ENCODE results near the gene HLA-B. TPM values are rescaled to one million over a fixed set of nuclear protein-coding genes. Genes with fewer than 3 reads are reported as not detected.
A peak's percentile ranks its signal among the peaks of the same experiment; 100 is the strongest.

Gene HLA-B
- total RNA-seq, 3 donors from 2014 or later = 1,294 to 6,470 (median 3,045) TPM

DNA sequence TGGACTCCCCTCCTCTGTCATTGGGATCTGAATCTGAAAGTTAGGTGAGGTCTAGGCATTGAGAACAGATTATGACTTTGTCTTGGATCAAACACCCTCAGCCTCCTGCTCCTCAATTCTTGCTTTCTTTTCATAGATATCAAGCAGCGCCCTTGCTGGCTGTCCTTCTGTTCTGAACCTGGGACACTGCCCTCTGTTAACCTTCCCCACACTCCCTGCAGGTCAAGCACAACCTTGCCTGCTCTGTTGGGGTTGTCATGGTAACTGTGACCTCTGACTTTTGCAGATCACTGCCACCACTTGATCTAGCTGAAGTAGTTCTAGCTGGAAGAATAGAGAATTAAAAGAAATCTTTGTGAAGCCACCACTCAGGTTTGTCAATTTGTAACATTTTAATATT, 30.0 kb upstream of the HLA-B start:
- ATAC-seq = no peak
- intact Hi-C loops (cut with DNase I, micrococcal nuclease) = no loop called here

DNA sequence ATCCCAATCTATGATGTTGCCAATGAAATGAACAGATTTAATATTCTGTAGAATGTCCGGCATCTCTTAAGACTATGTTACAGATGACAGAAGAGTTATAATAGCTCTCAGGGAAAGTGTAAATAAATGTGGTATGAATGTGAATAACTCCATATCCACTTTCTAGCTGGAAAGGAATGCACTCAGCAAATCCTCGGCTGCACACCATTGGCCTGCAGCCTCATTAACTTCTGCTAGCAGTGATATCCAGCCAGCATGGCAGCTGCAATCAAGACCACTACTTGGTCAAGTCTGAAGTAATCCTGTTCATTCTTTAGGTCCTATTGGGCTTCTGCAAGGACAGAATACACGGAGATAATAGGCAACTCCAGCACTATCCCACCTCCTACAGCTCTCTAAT, 29.1 kb upstream of the HLA-B start:
- DNase-seq (no peak), ATAC-seq (no peak)
- Histone ChIP-seq H3K4me3 (no peak overlapping the region), H3K4me1 (ENCODE audit: low read depth) (no peaks in the 10 kb centered on the region), H3K36me3 (ENCODE audit: low read depth) (no peaks in the 10 kb centered on the region), H3K9me3 (no peaks in the 10 kb centered on the region)
- intact Hi-C loops (cut with DNase I, micrococcal nuclease) = no loop called here
- TF ChIP-seq, protein P1, sequence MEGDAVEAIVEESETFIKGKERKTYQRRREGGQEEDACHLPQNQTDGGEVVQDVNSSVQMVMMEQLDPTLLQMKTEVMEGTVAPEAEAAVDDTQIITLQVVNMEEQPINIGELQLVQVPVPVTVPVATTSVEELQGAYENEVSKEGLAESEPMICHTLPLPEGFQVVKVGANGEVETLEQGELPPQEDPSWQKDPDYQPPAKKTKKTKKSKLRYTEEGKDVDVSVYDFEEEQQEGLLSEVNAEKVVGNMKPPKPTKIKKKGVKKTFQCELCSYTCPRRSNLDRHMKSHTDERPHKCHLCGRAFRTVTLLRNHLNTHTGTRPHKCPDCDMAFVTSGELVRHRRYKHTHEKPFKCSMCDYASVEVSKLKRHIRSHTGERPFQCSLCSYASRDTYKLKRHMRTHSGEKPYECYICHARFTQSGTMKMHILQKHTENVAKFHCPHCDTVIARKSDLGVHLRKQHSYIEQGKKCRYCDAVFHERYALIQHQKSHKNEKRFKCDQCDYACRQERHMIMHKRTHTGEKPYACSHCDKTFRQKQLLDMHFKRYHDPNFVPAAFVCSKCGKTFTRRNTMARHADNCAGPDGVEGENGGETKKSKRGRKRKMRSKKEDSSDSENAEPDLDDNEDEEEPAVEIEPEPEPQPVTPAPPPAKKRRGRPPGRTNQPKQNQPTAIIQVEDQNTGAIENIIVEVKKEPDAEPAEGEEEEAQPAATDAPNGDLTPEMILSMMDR (IDR thresholded peaks at IDR 0.05) = no peak

More for the DNA sequence above, 30.0 kb upstream of the HLA-B start:
- Histone ChIP-seq H3K4me1 (ENCODE audit: low read depth) (no peaks in the 10 kb centered on the region), H3K36me3 (ENCODE audit: low read depth) (no peaks in the 10 kb centered on the region), H3K4me3 (no peak overlapping the region), H3K9me3 (no peaks in the 10 kb centered on the region)
- TF ChIP-seq, protein P1 (IDR thresholded peaks at IDR 0.05) = no peak
- DNase-seq = no peak

GRCh38 chr6:31385041-31385440, 28.1 kb upstream of the HLA-B start:
- Histone ChIP-seq H3K4me1 (ENCODE audit: low read depth) (no peaks in the 10 kb centered on the region), H3K36me3 (ENCODE audit: low read depth) (no peaks in the 10 kb centered on the region), H3K4me3 (no peak overlapping the region), H3K9me3 (no peaks in the 10 kb centered on the region)
- no peak for ATAC-seq
- intact Hi-C loops (cut with DNase I, micrococcal nuclease) = no loop called here
- TF ChIP-seq, protein P1 (IDR thresholded peaks at IDR 0.05) = no peak
- DNase-seq = no peak

DNA sequence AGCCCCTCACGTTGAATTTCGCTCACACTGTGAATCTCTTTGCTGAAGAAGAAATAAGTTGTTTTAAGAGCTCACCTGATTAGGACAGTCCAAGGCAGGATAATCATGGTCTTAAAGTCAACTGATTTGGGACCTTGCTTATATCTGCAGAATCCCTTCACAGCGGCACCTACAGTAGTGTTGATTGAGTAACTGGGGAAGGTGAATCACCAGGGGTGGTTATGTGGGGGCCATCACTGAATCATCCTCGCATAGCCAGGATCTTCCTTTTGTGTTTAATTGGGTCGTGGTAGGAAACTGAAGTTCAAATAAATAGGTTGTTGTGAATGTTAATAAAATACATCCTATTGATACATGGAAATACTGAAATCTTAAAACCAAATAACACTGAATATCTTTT, 26.2 kb upstream of the HLA-B start:
- no peak for DNase-seq
- H3K4me1 ChIP-seq (ENCODE audit: low read depth) = peaks cover 6% of the 10 kb centered on the region
- no peaks in the 10 kb centered on the region for H3K9me3 ChIP-seq
- no peak for ATAC-seq
- no peak overlapping the region for H3K4me3 ChIP-seq
- no peaks in the 10 kb centered on the region for H3K36me3 ChIP-seq (ENCODE audit: low read depth)
- intact Hi-C loops (cut with DNase I, micrococcal nuclease) = no loop called here
- TF ChIP-seq, protein P1 (IDR thresholded peaks at IDR 0.05) = no peak

DNA sequence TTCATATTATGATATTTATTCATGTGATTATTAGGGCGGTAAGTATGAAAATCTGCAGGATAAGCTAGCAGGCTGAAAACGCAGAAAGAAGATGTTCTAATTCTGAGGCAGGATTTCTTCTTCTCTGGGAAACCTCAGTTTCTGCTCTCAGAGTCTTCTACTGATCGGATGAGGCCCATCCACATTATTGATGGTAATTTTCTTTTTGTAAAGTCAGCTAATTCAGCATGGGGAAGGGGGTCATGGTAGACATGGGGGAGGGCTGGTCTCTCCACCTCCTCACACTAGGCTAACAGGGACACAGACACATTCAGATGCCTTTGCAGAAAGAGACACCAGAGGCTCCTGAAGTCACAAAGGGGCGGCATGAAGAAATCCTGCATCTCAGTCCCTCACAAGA, 24.7 kb upstream of the HLA-B start:
- H3K9me3 ChIP-seq = no peaks in the 10 kb centered on the region
- ATAC-seq = no peak
- no peak for DNase-seq
- no peaks in the 10 kb centered on the region for H3K36me3 ChIP-seq (ENCODE audit: low read depth)
- intact Hi-C loops (cut with DNase I, micrococcal nuclease) = no loop called here
- peaks cover 13% of the 10 kb centered on the region for H3K4me1 ChIP-seq (ENCODE audit: low read depth)
- H3K4me3 ChIP-seq = no peak overlapping the region
- TF ChIP-seq, protein P1 (IDR thresholded peaks at IDR 0.05) = no peak

- DNase-seq (peak in 1 of 3 donors; percentile 66), ATAC-seq (peak; percentile 76)
- TF ChIP-seq, protein P1 (IDR thresholded peaks at IDR 0.05) = no peak
- H3K4me1 ChIP-seq (ENCODE audit: low read depth) = peaks cover 13% of the 10 kb centered on the region
- intact Hi-C loops (cut with DNase I, micrococcal nuclease) = no loop called here
- no peaks in the 10 kb centered on the region for H3K9me3 ChIP-seq
- H3K36me3 ChIP-seq (ENCODE audit: low read depth) = no peaks in the 10 kb centered on the region
- H3K4me3 ChIP-seq = no peak overlapping the region
Observed at GRCh38 chr6:31379850-31380249, 22.9 kb upstream of the HLA-B start.

Measured in mucosa of descending colon (tissue), 3 donors.